NCI-H128 (cell line): Measurements from ENCODE around the gene FKBP11.
A peak's percentile ranks its signal among the peaks of the same experiment; 100 is the strongest.

Experiments
- DNase-seq: peaks from one replicate; lab custom pipeline; 2025; ENCODE audit not compliant: unreplicated experiment; lab: John Stamatoyannopoulos, UW

The FKBP11 gene

DNA sequence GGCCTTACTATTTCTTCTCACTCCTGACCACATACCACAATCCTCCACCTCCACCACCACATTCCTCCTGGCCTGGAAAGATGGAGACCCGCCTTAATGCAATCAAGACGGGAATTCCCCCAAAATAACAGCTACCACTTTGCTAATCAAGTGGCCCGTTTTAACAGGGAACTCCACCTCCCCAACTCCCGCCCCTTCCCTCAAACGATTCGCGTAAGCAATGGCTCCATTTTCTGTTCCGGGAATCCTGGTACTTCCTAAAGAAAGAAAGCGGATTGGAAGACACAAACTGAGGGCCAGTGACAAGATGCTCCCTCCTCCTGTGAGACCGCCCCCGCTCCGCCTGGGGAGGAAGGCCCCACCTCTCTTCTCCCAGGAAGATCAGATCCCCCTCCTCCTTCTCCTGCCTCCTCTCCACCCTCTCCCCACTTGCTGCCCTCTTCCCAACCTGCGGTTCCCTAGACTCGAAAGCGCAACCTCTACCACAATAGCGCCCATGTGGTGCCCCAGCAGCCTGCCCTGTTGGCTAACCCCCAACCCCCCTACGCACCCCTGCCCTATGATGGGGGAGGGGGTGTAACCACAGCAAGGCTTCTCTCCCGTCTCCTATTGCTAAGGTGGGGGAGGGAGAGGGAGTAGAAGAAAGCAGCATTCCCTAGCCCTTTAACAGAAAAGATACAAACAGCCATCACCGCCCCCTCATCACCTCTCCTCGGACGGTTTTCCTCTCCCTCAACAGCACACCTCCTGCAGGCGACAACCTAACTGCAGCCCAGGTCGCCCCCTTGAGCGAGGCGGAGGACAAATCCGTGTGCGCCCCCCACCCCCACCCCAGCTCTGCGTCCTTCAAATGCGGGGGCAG is 31.2 kb upstream of the FKBP11 start:
- DNase-seq: peak; percentile 84

DNA sequence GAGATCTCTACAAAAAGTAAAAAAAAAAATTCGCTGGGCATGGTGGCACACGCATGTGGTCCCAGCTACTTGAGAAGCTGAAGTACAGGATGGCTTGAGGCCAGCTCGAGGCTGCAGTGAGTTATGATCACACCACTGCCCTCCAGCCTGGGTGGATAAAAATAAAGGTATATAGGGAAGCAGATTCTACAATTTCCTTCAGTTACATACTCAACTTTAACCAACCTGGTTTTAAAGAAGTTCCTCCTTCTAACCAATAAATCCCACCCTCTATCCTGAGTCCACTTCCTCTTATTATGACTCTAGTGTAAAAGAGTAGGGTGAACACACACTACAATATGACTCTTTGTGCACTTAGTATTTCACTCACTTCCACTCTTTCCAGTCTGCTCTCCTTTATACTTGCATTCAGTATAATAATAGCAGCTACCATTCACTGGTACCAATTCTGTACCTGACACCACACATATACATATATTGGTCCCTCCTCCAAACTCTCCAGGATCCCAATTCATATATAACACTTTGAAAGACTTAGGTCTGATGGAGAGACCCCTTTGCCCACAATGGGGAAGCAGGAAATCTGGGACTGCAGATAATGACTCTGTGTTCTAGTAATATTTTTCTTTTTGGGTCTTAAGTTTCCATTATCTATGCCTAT is 29.7 kb upstream of the FKBP11 start:
- no peak for DNase-seq

DNA sequence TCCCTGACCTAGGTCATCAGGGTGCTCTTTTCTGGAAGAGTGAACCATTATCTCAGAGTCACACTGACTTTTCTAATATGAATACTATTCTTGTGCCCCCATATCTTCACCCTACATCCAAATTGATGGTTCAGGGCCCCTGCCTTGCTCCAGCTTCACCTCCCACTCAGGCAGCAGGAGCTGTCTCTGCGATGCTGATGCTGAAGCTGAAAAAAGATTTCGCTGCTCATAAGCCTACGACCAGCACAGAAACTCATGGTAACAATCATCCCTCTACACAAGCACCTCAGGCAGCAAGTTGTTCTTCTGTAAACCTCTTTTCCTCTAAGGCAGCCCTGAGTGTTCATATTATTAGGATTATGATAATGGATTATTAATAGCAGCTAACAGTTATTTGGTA is 28.8 kb upstream of the FKBP11 start:
- DNase-seq: no peak

DNA sequence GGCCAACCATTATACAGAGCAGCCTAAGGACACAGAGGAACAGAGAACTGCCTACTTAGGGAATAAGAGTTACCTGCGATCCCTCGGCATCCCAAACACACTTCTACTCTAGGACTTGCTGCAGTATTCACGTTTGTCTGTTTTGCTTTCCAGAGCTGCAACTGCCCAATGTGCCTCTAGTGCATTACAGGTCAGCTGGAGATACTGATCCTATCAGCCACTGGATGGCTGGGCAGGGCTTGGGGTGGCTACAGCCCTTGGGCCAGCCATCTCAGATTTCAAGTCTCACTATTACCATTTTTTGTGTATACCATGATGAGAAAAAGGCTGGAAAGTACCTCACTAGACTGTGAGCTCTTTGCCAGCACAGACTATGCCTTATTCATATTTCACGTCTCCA is 27.4 kb upstream of the FKBP11 start:
- no peak for DNase-seq

DNA sequence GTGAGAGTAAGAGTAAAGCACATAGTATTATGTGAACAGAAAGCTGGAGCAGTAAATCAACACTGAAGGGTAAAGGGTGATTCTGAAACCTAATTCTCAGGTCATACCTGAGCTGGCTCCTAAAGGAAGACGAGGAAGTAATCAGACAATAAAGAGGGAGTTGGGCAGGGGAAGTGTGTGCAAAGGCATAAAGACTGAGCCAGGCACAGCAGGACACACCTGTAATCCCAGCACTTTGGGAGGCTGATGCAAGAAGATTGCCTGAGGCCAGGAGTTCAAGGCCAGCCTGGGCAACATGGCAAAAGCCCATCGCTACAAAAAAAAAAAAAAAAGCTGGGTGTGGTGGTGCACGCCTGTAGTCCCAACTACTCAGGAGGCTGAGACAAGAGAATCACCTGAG is 22.4 kb upstream of the FKBP11 start:
- no peak for DNase-seq

DNA sequence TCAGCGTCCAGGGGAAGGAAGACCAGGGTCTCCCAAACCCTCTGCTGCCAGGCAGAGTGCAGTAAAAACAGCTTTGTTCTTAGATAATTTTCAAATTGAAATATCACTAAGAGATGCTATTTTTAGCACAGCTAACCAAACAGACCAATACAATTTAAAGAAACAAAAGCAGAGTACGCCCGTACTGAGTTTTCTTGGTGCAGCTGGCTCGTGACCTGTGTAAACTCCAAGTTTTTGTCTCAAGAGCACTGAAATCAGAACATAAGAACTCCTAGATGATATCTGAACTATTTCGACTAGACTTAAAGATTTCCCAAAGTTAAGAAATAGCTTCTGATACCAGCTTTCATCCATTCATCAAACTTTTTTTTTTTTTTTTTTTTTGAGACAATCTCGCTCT is 21.7 kb upstream of the FKBP11 start:
- no peak for DNase-seq

DNA sequence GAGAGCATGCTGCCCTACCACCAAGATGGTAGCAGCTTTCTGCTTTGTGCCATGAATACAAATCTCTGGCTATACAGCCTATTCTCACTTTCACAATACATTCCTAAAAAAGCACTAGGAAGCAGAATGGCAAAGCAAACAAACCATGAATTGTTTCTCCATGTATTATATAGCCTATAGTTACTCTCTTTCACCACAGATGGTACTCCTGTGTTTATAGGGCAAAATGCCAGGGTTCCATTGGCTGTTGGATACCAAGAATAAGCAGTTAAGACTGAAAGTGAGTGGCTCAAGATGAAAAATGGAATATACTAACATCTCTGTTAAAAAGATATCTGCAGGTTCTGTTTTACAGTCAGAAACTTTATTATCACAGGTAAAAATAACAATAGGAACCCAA is 20.9 kb upstream of the FKBP11 start:
- DNase-seq: no peak

DNA sequence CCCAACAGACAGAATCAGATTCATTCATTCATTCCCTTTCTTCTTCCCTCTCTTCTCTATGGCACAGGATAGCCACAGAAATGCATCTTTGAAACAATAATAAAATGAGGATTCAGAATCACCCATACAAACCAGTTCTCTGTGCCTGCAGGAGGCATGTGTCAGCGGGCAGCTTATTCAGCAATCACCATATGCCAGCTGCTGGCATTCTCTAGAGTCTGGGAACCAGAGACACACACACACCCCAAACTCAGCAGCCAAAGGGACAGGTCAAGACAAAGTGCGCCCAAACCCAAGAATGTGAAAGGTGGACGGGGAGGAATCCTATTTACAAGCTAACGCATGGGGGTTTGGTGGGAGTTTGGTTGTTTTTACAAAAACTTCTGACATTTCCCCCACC is 17.9 kb upstream of the FKBP11 start:
- DNase-seq: no peak

DNA sequence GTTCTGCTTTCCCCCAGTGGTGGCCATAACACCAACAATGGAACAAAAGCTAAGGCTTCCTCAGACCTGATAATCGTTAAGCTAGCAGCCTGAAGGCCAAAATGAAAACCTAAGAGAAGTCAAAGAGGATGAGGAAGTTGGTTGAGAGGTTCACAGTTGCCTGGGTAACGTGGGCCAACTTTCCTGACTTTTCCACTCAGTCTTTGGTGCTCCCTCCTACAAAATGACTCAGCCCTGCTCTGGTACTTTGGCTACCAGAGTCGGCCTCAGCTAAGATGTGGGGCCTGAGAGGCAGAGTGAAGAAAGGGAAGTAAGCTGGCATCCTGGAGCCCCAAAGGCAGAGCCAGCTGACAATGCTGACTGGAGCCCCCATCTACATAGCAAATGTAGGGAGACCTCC is 14.9 kb upstream of the FKBP11 start:
- DNase-seq: no peak

DNA sequence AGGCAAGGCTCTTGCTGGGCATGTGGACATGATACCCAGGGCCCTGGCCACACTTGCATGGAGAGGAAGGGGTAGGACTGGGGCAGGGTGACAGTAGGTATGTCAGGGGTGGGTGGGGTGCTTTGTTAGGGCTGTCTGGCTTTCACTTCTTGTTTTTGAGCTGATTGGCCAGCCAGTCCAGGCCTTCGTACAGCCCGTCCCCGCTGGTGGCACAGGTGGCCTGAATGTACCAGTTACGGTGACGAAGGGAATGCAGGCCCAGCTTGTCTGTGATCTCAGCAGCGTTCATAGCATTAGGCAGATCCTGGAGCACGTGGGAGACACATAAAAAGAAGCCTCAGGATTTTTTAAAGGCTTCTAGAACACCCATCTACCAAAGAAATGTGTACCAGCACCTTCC is 13.5 kb upstream of the FKBP11 start:
- no peak for DNase-seq

DNA sequence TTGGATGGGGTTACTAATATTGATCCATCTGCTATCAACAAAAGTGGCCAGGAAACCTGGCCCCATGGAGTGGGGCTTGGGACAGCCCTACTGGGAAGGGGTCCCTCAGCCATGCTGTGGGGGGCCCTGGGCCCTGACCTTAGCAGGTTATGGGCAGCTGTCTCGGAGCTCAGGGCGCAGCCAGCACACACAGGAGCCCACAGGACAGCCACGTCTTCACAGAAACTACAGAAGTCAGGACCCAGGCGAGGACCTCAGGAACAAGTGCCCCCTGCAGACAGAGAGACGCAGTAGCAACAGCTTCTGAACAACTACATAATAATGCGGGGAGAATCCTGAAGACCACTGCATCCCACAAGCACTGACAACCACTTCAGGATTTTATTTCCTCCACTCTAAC is 11.9 kb upstream of the FKBP11 start:
- DNase-seq: no peak

DNA sequence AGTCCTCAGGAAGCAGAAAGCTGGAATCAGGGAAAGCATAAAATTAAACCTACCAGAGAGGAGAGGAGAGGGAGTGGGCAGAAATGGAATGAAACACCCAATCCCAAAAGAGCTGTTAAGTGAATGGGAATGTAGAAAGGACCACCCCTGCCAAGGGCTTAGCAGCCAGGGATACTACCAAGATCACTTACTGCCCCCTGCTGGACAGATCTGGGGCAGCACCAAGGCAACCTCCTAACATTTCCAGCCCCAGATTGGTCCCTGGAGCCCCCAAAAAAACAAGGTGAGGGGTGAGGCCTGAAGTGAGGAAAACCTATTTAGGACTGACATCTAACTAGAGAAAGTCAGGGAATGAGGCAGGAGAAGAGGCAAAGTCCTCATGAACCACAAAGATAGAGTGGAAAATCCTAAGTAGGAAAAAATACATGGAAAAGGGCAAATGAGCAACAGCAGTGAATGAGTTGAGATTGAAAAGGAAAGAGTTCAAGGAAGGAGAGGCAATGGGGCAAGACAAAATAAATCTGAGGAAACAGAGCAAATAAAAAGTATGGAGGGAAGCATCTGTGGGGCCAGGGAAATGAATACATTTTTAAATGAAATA is 11.2 kb upstream of the FKBP11 start:
- peak; percentile 56 for DNase-seq

DNA sequence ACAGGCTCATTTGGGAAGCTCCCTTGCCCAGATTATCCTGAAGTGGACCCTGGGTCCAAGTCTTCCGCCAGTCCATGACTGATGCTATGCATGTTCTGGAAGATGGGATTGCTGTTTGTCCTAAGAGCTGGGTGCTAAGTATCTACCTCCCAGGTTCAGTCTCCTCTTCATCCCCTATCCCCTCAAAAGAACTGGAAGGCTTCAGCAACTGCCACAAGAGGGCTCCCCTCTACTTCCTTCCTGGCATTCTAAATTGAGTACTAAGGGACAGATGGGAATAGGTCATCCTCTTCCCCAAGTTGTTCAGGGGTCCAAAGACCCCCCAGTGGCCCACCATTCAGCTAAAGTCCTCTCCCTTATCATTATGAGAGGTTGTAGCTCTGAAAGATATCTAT is 9.0 kb upstream of the FKBP11 start:
- DNase-seq: no peak

DNA sequence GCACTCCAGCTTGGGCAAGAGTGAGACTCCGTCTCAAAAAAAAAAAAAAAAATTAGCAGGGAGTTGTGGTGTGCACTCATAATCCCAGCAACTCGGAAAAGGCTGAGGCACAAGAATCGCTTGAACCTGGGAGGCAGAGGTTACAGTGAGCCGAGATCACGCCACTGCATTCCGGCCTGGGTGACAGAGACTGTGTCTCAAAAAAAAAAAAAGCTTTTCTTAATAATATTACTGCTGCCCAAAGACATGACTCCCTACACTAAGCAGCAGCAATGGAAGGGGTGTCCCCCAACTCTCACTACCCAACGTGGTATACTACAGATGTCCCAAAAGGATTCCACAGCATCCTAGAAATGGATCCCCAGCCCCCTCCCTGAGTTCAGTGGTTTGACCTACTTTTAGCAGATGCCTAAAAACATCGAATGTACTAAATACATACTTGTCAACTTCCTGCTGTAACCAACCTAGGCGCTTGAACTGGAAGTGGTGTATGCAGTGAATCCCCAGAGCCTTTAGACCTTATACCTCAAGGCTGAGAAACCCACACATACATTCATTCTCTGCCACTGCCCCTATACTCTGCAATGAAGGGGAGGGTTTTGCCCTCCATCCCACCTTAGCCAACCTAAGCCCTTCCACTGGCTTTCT is 8.5 kb upstream of the FKBP11 start:
- DNase-seq: no peak

DNA sequence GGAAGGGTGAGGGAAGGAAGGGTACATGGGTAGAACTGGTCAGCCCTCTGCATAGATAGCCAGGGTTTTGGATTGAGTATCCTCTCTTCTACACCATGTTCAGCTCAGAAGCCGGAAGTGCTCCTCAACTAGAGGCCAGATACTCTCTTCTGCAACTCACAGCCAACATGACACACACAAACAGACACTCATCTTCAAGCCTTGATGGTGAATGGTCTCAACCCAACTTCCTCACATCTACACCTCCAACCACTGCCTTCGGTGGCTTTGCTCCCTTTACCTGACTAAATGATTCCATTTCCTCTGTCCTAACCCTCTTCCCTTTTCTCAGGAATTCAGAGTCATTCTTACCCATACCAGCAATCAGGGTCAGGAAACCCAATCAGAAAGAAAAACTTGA is 7.6 kb upstream of the FKBP11 start:
- DNase-seq: no peak

DNA sequence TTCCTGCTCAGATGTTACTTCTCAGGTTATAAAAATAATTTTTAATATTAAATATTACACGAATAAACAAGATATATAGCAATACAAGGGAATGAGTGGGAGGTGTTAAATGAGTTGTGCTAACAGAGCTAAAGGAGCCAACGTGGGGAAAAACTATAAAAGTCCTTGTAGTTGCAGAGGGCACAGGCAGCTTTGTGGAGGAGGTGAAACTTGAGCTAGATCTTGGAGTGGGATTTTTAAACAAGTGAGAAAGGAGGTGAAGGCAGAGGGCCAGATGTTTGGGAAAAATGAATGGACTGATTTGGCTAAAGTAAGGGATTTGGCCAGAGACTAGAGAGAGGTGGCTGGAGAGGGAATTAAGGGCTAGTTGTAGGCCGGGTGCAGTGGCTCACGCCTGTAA is 5.2 kb upstream of the FKBP11 start:
- DNase-seq: no peak

DNA sequence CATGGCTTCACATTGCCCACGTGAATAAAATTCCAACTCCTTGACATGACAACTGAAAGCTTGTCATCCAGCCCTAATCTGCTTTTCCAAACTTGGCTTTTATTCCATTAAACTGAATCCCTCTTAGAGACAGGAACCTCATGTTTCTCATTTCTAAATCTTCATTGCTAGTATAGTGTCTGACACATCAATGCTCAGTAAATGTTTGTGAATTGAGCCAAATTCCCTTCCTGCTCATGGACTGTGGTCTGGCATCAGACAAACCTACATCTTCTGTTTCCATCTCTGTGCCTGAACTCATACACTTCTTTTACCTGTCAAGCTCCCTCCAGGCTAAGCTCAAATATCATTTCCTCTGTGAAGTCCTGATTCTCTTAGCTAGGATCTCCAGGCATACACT is 4.3 kb upstream of the FKBP11 start:
- DNase-seq: no peak

DNA sequence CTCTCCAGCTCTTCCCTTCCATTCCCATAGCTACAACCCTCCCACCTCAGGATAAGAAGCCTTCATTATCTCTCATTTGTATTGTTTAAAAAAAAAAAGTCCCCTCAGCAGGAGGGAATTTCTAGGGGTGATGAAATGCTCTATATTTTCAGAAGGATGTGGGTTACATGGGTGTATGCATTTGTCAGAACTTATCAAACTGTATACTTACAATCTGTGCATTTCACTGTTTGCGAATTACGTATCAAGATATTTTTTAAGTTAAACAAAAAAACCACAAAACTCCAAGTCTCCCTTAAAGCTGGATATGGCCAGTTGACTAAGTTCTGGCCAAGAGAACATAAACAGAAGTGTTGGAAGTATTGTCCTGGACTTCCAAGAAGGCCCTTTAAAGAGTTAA is 2.0 kb upstream of the FKBP11 start:
- no peak for DNase-seq

DNA sequence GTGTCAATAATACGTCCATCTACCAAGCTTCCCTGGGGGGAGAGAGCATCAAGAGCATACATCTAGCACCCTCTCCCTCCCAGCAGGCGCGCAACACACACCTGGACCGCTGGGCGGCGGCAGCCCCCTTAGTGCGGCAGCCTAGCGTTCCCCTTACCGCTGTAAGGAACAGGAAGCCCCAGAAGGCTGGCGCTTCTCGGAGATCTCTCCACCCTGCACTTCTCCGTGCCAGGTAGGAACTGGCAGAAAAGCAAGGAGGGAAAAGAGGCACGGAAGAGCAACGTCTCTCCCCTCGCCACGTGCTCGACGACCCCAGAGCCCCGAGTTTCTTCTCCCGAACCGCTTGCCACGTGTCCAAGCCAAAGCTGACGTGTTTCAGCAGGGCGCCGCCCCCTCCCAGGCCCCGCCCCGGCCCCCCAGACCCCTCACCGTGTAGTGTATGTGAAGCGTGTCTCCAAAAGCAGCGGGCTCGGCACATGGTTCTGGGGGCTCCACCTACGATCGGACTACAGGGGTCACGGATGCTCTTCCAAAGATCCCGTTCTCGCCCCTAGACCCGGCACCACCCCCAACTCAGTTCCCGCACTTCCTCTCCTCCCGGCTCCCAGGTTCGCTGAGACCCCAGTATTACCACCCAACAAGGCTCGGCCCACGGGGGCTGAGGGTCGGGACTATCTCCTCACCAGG is 532 bp downstream of the FKBP11 start:
- peak; percentile 35 for DNase-seq

DNA sequence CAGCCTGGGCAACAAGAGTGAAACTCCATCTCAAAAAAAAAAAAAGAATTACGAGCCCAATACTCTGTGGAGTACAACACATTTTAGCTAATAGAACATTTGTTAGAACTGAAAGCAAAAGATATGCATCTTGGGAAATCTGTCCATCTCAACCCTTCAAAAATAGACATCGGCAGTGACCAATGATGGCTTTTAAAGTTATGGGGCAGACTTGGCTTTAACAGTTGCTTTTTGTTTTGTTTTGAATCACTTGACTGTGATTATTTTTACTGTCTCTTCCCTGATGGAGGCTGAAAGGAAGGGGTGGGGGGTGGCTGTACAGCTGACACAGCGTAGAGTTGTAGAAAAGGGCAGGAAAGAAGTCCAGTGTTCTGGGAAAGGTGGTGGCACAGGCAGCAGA is 2.2 kb downstream of the FKBP11 start:
- DNase-seq: no peak

DNA sequence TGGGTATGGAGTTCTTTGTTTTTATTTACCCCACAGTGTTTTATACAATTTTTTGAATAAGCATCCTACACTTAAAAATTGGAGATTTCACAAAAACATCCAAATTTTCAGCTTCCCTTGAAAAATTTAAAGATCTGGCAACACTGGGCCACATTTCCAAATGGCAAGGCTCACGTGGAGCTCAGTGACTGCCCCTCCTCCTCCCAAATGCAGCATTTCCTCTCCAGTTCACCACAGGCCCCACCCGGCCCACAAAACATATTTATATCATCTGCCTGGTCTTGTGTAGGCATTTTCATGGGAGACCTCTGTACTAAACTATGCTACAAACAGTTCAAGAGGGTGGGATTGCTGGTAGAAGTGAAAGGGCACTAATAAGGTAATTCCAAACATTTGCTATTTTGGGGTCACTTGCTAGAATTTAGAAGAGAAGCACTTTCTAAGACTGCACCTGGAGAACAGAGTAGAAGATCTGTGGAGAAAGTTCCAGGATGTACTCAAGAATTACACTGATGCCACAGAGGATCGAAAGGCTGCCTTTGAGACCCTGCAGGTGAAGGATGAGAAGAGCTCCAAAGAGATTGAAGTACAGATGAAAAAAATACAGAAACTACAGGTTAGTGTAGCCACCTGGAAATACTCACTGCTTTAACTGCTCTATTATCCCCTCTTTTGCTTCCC is 7.3 kb downstream of the FKBP11 start:
- DNase-seq: no peak
